Activated B cell treated with CpG ODN at 0.5 μM for 24 hours (primary cell): ENCODE measurements around the gene C5. TPM values are rescaled to one million over a fixed set of nuclear protein-coding genes. Genes with fewer than 3 reads are reported as not detected.

ENCODE experiments used
- ATAC-seq: fragments of 200-7000 bp; cut with Tn5 transposase; one replicate; pipeline ENCODE4 v1.10.0; 2021; ENCODE audit warnings: low read depth, mild to moderate bottlenecking, moderate library complexity
- CTCF ChIA-PET: fragments of 350-600 bp; sonication (Branson Sonifier 250); formaldehyde crosslinking; loops from one replicate; lab custom pipeline; 2021; ENCODE audit warnings: antibody characterized with exemption; lab: Charles Lee
- POLR2A ChIA-PET: fragments of 350-600 bp; sonication (Branson Sonifier 250); formaldehyde crosslinking; loops from one replicate; lab custom pipeline; 2021; ENCODE audit warnings: antibody characterized with exemption; lab: Charles Lee
- DNase-seq: peaks from one replicate; pipeline ENCODE4 v3.0.0; 2022
- H3K27ac Mint-ChIP-seq: one replicate; pipeline ENCODE4 v1.8.0; 2020; ENCODE audit warnings: mixed read lengths
- H3K27me3 Mint-ChIP-seq: one replicate; pipeline ENCODE4 v1.8.0; 2021; ENCODE audit warnings: mixed read lengths
- H3K36me3 Mint-ChIP-seq: one replicate; pipeline ENCODE4 v1.8.0; 2021; ENCODE audit warnings: low read depth, mixed read lengths
- H3K4me1 Mint-ChIP-seq: one replicate; pipeline ENCODE4 v1.8.0; 2021; ENCODE audit warnings: mixed read lengths
- H3K4me3 Mint-ChIP-seq: one replicate; pipeline ENCODE4 v1.8.0; 2020; ENCODE audit warnings: mild to moderate bottlenecking, mixed read lengths
- H3K9me3 Mint-ChIP-seq: one replicate; pipeline ENCODE4 v1.8.0; 2020; ENCODE audit warnings: mixed read lengths
- intact Hi-C: fragments of 100-400 bp; cut with micrococcal nuclease; formaldehyde crosslinking; loops from one replicate; pipeline ENCODE4 v1.15.1; 2024
- total RNA-seq: library from RNA; stranded (reverse); gene quantifications from 2 replicates; pipeline ENCODE4 v1.2.3, GENCODE V29; 2022
- TF ChIP-seq, protein P1 (sequence below): fragments of 200-600 bp; IDR thresholded peaks from one replicate; pipeline ENCODE4 v1.8.0; 2022; ENCODE audit warnings: antibody characterized with exemption, mild to moderate bottlenecking

C5 gene
- total RNA-seq, 1 donor from 2014 or later: 3.5 TPM

DNA sequence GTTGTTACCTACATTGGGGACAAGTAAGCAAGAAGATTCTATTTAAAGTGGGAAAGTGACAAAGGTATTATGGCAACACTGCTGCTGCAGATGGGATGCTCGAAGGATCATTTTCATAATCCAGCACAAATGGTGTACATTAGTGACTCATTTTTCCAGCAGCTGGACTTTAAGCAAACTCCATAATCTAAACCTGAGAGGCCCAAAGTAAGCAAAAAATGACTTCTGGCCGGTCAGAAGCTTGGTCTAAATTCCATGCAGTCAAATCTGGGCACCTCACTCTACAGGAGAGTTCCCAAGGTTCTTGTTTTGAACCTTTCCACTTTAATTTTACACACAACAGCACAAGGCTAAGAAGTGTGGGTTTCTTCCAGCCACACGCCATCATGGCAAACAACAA is 79.8 kb downstream of the C5 start:
- H3K9me3 Mint-ChIP-seq: no peaks in the 10 kb centered on the region
- no peak overlapping the region for H3K4me3 Mint-ChIP-seq
- no peaks in the 10 kb centered on the region for H3K27me3 Mint-ChIP-seq
- TF ChIP-seq, protein P1, sequence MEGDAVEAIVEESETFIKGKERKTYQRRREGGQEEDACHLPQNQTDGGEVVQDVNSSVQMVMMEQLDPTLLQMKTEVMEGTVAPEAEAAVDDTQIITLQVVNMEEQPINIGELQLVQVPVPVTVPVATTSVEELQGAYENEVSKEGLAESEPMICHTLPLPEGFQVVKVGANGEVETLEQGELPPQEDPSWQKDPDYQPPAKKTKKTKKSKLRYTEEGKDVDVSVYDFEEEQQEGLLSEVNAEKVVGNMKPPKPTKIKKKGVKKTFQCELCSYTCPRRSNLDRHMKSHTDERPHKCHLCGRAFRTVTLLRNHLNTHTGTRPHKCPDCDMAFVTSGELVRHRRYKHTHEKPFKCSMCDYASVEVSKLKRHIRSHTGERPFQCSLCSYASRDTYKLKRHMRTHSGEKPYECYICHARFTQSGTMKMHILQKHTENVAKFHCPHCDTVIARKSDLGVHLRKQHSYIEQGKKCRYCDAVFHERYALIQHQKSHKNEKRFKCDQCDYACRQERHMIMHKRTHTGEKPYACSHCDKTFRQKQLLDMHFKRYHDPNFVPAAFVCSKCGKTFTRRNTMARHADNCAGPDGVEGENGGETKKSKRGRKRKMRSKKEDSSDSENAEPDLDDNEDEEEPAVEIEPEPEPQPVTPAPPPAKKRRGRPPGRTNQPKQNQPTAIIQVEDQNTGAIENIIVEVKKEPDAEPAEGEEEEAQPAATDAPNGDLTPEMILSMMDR: no peak
- H3K27ac Mint-ChIP-seq: no peak overlapping the region
- ATAC-seq: no peak
- intact Hi-C loops: no loop called here
- ChIA-PET POLR2A (no interaction called here), CTCF (interaction anchor here (0.8 to 1.5 kb wide), 2 partner anchors 10 to 11 kb away, joined by 3 read pairs; no protein-coding TSS in a partner anchor)
- H3K4me1 Mint-ChIP-seq: peaks cover 14% of the 10 kb centered on the region
- peaks cover 2% of the 10 kb centered on the region for H3K36me3 Mint-ChIP-seq
- DNase-seq: no peak

DNA sequence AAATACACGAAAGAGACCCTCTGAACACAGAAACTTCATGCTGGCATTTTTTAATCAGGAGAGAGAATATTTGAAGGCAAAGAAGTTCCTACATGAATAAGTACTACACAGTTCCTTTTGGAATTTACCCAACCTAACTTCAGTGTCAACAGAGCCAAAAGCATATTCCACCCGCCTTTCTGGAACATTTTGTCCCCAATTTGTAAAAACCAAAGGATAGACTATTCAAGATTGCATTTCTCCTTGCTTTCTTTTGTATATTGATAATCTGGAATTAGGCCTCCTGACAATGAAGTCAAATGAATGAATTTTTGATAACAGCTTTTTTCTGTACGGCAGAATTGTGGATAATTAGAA is 84.1 kb downstream of the C5 start:
- intact Hi-C loops: no loop called here
- CTCF ChIA-PET: no interaction called here
- ATAC-seq: no peak

DNA sequence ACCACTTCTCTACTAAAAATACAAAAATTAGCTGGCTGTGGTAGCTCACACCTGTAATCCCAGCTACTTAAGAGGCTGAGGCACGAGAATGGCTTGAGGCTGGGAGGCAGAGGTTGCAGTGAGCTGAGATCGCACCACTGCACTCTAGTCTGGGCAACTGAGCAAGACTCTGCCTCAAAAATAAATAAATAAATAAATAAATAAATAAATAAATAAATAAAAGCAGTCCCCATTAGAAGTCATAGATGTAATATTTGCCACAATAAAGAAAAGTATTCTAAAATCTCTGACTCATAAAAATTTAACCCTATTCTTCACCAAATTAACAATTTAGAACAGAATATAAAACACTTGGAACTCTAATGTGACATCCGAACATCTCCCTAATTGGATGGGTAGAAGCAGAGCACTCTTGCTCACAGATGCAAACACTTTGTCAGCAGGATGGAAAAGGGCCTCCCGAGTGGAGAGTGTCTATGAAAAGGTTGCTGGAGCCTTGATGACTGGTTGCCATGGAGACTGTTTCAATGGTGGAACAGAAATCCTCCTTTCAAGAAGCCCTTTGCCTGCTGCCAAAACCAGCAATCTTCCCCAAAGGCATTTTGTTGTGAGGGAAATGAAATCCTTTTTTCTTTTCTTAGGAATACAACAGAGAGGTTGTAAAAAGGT is 84.6 kb downstream of the C5 start:
- no peak for DNase-seq
- ATAC-seq: no peak
- TF ChIP-seq, protein P1: no peak
- Mint-ChIP-seq H3K4me3 (no peak overlapping the region), H3K4me1 (no peaks in the 10 kb centered on the region), H3K36me3 (peaks cover 21% of the 10 kb centered on the region), H3K27ac (no peak overlapping the region), H3K27me3 (no peaks in the 10 kb centered on the region), H3K9me3 (no peaks in the 10 kb centered on the region)
- POLR2A ChIA-PET: no interaction called here
- CTCF ChIA-PET: no interaction called here
- intact Hi-C loops: no loop called here

More for the DNA sequence above, 84.1 kb downstream of the C5 start:
- H3K36me3 Mint-ChIP-seq: peaks cover 21% of the 10 kb centered on the region
- no peak for DNase-seq
- POLR2A ChIA-PET: no interaction called here
- no peaks in the 10 kb centered on the region for H3K4me1 Mint-ChIP-seq
- no peaks in the 10 kb centered on the region for H3K27me3 Mint-ChIP-seq
- H3K4me3 Mint-ChIP-seq: no peak overlapping the region
- TF ChIP-seq, protein P1: no peak
- no peaks in the 10 kb centered on the region for H3K9me3 Mint-ChIP-seq
- no peak overlapping the region for H3K27ac Mint-ChIP-seq

DNA sequence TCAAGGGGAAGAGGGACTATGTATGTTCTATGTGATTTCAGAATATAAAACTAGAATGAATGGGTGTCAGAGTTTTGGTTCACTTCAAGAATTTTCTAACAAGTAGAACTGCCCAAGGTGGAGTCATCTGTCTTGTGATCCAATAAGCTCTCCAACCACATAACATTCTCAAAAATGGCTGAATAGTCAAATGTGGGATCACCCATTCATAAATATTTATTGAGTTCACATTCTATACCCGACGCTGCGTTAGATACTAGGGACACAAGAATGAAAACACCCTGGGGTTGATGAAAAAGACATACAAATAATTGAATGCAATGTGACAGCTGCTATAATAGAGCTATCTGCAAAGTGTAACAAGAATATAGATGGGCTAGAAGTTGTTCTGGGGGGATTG is 88.1 kb downstream of the C5 start:
- intact Hi-C loops: no loop called here
- TF ChIP-seq, protein P1: no peak
- H3K4me3 Mint-ChIP-seq: no peak overlapping the region
- DNase-seq: no peak
- ChIA-PET POLR2A (no interaction called here), CTCF (no interaction called here)
- no peaks in the 10 kb centered on the region for H3K9me3 Mint-ChIP-seq
- H3K4me1 Mint-ChIP-seq: no peaks in the 10 kb centered on the region
- ATAC-seq: no peak
- H3K27ac Mint-ChIP-seq: no peak overlapping the region
- peaks cover 18% of the 10 kb centered on the region for H3K36me3 Mint-ChIP-seq
- no peaks in the 10 kb centered on the region for H3K27me3 Mint-ChIP-seq

DNA sequence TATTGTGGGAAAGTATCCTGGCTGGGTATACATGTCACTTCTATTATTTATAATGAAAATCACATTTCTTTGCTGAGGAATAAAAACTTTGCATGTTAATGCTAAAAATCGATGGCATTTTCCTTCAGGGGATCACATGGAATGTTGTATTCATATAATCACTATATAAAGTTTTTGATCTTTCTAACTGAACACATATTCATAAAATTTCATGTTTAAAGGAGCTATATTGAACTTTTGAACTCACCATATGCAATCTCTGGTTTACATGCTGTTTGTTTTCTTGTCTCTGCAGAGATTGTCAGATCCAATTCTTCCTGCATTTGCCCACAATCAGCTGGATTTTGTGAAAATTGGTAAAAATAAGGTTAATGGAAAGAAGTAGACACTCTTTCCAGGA is 90.1 kb downstream of the C5 start:
- CTCF ChIA-PET: interaction anchor here (1.8 kb wide), 1 partner anchor 22 kb away, joined by 5 read pairs; no protein-coding TSS in a partner anchor

More for the DNA sequence above, 90.1 kb downstream of the C5 start:
- H3K4me1 Mint-ChIP-seq: no peaks in the 10 kb centered on the region
- intact Hi-C loops: no loop called here
- H3K9me3 Mint-ChIP-seq: no peaks in the 10 kb centered on the region
- H3K27ac Mint-ChIP-seq: no peak overlapping the region
- ATAC-seq: no peak
- no peak for DNase-seq
- peaks cover 18% of the 10 kb centered on the region for H3K36me3 Mint-ChIP-seq
- TF ChIP-seq, protein P1: no peak
- H3K4me3 Mint-ChIP-seq: no peak overlapping the region
- H3K27me3 Mint-ChIP-seq: no peaks in the 10 kb centered on the region
- POLR2A ChIA-PET: no interaction called here
